Left ventricle myocardium superior (tissue), 1 donor: Measurements from ENCODE around the gene SNX5. TPM values are rescaled to one million over a fixed set of nuclear protein-coding genes. Genes with fewer than 3 reads are reported as not detected.
"Not testable (repeated sequence)": the region's sequence is repeated elsewhere in the genome, so short reads cannot be mapped to it uniquely, and the experiment has no call there.

ENCODE experiments used
- ATAC-seq: fragments of 200-7000 bp; cut with Tn5 transposase; one replicate; pipeline ENCODE4 v1.9.1; 2020; ENCODE audit warnings: mild to moderate bottlenecking, moderate library complexity
- DNase-seq: peaks from one replicate; pipeline ENCODE4 v3.0.0-alpha.2; 2020
- intact Hi-C: fragments of 100-400 bp; cut with micrococcal nuclease; formaldehyde crosslinking; loops from one replicate; pipeline ENCODE4 v1.11.0; 2022
- total RNA-seq: library from RNA; stranded (reverse); fragmentation: NEBNext Ultra II Directional; extraction: Animal tissue kit (Norgen Biotek cat#: 25700); gene quantifications from one replicate; pipeline ENCODE4 v1.2.1, GENCODE V29; 2021
- donor health status: DM: no; HTN: yes; CAD: no; lungs with severe emphysema.

SNX5 gene
- total RNA-seq, 1 donor from 2014 or later: 40.4 TPM

DNA sequence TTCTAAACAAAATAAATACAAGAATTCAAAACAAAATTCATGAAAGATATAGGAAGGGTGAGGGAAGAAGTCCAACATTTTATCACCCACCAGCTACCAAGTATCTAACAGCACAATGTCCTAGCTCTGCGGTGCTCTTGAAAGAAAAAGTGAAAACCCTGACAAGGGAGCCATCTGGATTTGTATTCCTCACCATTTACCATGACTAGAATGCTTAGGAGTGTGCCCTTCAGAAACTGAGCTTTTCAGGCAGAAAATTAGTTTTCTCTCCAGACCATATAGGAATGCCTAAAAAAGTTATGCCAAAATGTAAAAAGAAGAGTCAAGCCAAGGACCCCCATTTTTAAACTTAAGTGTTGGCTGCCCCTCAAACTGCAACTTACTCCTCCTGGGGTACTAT, 4.5 kb downstream of the SNX5 start:
- intact Hi-C loops: no loop called here
- DNase-seq: no peak
- no peak for ATAC-seq

DNA sequence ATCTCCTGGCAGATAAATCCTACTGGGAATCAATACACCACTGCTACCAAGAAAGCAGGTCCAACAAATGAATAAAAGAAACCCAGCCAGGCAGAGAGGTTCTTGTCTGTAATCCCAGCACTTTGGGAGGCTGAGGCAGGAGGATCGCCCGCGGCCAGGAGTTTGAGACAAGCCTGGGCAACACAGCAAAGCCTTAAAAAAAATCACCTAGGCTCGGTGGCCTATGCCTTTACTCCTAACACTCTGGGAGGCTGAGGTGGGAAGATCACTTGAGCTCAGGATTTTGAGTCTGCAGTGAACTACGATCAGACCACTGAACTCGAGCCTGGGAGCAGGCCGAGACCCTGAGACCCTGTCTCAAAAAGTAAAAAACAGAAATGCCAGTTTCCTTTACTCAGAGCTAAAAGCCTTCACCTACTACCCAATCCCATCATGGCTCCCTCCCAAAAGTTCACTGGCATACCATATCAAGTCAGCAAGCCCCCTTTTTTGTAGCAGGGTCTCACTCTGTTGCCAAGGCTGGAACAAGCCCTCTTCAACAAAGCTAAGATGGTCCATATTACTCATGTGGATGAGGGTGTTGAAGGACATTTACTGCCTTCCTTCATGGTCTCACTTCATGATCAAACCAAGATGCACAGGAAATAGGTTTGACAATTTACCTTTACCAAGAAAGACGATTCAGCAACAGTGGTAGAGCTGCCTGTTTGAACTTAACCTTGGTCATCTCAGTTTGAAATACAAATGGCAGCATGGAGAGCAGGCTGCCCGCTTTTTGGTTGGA, 5.3 kb downstream of the SNX5 start:
- intact Hi-C loops: no loop called here
- DNase-seq (no peak), ATAC-seq (no peak)

DNA sequence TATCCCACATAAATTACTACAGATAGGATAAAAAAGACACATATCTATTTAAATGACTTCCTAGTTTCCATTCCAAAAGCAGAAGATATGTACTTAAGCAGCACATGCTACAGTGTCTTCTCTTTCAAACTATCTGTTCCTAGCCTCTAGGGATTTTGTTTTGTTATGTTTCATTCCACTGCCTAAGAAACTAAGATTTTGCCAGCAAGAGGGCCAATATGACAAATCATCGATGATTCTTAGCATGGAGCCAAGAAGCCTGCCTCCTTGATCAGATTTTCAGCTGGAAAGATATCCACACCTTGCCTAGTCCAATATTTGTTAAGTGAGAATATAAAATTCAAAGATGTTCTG, 7.0 kb downstream of the SNX5 start:
- no peak for DNase-seq
- intact Hi-C loops: no loop called here
- ATAC-seq: no peak

DNA sequence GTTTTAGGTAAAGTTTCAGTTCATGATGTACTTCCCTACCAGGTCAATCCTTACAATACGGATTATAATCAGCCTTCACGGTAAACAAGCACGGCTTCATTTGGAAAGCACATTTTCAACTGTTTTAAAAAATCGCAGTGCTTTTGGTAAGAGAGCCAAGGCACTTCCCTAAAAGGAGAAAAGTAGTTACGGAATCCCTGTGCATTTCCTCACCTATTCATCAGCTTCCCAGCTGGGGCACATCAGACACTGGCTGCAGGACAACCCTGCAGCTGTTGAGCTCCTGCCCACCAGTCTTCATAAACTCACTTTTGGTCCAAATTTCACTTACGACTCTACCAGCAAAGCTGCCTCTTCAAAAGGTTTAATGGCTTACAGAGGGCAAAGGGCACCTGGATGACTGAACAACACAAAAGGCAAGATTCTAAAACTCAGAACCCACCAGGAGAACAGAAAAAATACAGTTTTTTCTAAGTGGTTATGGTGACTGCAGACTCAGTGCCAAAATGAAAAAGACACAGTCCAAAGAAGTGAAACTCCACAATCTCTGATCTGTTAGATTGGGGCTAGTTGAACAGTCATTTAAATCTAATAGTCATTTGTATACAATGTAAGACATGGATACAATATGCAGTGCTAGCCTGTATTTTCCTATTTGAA, 7.5 kb downstream of the SNX5 start:
- DNase-seq (peak; percentile 78), ATAC-seq (peak; percentile 74)
- intact Hi-C loops: no loop called here

DNA sequence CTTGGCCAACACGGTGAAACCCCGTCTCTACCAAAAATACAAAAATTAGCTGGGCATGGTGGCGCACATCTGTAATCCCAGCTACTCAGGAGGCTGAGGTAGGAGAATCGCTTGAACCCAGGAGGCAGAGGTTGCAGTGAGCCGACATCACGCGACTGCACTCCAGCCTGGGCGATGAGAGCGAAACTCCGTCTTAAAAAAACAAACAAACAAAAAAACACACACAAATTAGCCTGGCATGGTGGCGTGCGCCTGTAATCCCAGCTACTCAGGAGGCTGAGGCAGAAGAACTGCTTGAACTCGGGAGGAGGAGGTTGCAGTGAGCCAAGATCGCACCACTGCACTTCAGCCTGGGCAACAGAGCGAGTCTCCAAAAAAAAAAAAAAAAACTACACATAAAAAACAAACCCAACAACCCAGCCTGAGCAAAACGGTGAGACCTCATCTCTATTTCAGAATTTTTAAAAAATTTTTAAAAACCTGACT, 8.2 kb downstream of the SNX5 start:
- DNase-seq, intact Hi-C loops, ATAC-seq: not testable (repeated sequence)

DNA sequence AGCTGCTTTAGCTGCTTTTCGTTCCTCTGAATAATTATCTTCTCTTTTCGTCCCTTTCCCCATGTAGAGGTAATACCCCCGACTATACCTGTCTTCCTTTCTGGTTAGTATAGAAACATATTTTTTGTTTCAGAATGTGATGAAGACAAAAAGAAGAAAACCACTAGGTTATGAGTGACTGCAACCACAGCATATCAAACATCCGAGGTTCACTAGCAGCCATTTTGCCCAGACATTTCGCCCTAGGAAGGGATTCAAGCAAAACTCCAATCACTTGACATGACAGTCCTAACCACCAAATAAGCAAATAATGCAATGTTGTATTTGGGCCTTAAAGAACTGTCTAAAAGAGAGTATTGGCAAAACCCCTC, 9.4 kb downstream of the SNX5 start:
- ATAC-seq (no peak), DNase-seq (no peak)
- intact Hi-C loops: no loop called here

DNA sequence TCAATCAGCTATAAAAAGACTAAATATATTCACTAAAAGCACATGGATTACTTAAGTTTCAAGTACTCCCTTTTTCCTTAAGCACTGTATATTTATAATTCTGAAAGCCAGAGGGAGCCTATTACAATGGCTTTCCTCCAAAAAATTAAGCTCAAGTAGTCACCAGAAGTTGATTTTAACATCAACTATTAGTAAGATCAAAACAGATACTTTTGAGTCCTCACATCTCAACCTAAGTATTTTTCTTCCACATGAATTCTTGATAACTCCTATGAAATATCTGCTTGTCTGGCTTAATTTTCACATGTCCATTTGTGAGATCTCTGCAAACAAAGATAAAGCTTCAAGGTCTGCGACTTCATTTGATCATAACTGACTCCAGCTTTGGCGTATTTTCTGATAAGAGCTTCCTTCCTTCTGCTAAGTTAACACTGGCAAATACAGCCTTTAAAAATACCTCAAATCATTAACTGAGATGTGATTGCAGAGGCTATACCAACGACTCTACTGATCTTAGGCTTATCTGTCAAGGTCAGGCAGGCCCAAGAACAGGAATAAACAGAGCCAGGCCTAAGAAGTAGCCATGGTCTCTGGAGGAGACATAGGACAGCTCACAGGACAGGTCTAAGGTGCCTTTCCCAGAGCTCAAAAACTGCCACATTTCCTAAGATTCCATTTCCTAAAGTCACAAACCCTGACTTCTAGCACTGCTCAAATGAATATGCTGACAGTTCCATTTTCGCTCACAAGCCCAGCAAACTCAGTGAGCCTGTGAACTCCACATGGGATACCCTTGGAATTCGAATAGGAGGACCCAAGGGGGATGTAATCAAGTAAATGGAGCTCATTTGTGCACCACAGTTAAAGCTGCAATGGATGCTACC, 10.0 kb downstream of the SNX5 start:
- DNase-seq: no peak
- no peak for ATAC-seq
- intact Hi-C loops: no loop called here

DNA sequence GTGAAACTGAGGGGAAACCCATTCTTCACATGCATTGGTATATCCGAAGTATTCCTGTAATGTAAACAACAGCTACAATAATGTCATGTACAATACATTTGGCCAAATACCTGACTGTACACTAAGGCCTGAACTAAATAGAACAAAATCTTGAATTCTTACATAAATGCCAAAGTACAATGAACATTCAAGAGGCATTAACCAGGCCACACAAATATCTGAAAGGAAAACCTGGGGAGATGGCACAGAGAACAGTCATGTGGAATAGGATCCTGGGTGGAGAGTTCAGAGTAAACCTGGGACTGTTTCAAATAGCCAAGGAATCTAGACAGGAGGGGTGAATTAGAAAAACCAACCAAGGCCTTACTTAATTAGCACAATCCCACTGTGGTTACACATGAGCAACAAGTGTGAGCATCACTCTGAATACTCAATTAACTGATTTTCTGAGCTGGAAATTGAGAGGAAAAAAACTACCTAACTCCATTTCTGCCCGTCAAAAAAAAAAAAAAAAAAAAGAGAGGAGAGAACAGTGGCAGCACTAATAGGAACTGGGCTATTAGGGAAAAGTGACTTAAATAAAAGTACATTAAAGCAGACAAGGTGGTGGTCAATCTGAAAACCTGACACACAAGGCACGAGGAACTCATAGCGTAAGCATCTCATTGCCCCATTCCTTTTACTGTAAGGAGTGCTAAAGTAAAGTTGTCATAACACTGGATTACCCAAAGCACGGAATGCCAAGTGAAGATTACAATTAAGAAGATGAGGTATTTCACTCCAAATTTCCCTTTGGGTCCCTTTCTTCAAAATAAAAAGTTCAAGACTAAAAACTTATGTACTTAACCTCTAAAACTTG, 10.9 kb downstream of the SNX5 start:
- DNase-seq (no peak), ATAC-seq (no peak)
- intact Hi-C loops: no loop called here

DNA sequence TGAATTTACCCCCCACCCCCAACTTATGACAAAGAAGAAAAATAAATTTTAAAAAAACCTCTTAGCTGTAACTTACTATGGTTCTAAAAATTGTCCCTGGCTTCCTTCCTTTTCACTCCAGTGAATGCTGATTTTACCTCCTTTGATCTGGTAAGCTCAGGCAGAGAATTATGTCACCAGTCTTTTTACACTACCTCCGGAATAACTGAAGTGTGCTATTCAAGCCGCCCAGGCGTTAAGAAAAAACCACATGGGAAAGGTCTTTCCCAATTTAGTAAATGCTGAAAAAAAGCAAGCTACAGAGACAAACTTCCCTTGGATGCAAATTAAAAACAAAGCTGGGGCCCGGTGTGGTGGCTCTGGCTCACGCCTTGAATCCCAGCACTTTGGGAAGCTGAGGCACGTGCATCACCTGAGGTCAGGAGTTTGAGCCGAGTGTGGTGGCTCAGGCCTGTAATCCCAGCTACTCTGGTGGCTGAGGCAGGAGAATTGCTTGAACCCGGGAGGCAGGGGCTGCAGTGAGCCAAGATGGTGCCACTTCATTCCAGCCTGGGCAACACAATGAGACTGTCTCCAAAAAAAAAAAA, 12.4 kb downstream of the SNX5 start:
- DNase-seq (no peak), ATAC-seq (no peak)
- intact Hi-C loops: no loop called here

DNA sequence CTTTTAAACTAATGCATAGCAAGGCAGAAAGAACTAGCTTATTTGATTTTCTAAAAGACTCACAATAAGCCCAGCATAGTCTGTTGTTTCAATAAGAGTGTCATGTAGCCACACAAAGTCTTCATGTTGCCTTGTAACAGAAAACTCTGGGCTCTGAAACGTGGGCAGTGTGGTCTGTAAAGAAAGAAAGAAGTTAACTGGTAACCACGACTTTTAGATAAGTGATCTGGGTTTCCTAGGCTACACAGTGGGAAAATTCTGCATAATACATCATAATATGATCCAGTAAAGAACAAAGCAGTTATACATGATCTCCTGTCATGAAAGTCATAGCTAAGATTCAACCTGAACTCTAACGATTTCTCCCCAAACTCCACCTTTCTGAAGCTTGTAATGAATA, 13.3 kb downstream of the SNX5 start:
- ATAC-seq: no peak
- intact Hi-C loops: no loop called here

DNA sequence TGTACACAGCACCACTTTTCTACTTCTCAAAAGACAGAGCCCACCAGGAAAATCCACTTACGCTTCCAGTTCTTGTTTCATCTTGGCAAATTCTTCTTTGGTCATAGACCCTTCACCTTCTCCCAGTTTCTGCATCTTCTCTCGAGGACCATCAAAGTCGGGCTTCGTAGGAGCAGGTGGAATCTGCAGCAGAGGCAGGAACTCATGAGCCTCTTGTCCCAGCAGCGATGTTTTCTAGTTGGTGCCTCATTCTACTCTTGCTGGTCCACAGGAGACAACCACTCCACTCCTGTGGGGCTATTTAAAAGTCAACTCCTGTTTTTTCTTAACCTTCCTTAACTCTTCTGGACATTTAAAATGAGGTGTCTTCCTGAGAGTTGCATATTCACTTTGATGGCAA, 14.7 kb downstream of the SNX5 start:
- DNase-seq: no peak
- no peak for ATAC-seq
- intact Hi-C loops: no loop called here

More for the DNA sequence above, 13.3 kb downstream of the SNX5 start:
- no peak for DNase-seq

DNA sequence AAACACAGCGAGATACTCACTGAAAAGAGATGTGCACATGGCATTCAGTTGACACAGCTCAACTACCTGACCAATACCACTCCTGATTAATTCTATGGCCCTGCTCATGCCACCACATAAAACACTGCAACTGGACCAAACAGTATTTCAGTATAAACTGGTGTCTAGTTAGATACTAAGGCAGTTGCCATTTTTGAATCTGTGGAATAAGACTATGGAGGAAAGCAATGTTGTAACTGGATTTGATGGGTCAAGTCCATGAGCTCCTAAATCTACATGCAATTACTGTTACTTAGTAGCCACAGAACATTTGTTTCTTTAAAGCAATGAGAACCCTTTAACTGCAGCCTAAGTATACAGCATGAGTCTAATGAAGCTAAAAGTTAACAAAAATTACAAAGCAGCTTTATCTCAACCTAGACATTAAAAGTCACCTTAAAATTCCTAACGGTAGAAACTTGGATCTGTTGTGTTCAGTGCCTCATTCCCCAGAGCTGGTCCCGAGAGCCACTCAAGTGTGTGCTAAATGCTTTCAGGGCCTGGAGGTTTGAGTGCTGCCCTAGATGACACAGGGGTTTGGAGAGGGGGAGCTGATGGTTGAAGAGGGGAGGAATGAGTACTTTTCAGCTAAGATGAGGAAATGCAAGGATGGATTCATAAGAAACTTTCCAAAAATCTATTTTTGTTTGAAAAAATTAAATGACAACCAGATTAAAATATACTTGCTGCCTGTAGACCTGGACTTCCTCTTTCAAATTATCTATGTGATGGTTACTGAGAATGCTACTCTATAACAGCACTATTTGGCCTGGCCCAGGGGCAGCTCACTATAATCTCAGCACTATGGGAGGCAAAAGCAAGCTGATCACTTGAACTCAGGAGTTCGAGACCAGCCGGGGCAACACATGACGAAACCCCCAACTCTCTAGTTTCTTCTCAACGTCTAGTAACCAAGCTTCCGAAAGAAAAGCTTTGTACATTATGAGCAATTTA, 15.6 kb downstream of the SNX5 start:
- ATAC-seq (no peak), DNase-seq (no peak)
- intact Hi-C loops: no loop called here

DNA sequence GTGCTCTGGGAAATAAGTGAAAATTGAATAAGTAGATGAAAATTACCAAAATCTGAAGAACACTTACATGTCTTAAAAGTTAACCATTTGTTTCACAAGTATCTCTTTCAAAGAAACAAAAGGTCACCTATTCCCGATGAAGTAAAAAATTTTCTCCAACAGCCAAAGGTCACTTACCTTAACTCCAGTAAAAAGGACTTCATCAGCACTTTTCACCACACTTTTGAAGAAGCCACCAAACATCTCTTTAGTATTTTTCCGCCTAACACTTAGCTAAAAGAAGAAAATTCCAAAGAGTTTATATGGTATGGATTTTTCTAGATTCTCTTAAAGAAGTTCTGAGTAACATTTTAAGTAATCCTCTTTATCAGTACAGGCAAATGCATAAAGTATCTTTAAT, 17.3 kb downstream of the SNX5 start:
- ATAC-seq (no peak), DNase-seq (no peak)
- intact Hi-C loops: no loop called here

DNA sequence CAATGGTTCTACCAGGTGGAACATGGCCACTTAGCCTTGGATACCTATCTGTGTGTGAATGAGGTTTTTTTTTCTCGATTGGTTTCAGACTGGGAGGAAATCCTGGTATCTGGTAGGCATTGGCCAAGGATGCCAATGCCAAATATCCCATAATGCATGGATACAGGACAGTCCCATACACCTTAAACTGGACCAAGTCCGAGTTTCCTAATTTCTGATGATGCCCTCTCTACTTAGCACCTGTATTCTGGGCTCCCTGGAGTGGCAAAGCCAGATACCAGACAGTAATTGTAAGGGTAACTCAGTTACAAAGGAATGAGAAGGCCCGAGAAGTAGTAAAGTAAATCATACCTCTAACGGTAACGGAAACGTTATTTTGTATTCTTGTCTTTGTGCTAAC, 17.9 kb downstream of the SNX5 start:
- intact Hi-C loops: no loop called here
- ATAC-seq: no peak
- no peak for DNase-seq

DNA sequence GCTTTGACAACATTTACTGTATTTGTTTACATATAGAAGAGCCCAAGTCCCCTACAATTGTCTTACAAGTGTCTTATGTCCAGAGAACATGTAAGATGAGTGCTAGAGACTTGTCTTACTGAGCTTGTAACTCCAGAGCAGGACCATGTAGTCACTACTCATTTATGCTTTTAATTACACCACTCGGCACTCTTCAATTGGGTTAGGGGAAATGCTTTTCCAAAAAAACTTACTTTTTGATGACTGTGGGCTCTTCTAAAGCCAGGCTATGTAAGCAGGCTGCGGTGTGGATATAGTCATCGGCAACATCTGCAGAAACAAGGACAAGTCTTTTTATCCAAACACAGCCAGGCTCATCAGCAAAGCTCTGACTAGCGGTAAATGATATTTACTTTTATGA, 18.7 kb downstream of the SNX5 start:
- ATAC-seq: no peak
- no peak for DNase-seq
- intact Hi-C loops: no loop called here

DNA sequence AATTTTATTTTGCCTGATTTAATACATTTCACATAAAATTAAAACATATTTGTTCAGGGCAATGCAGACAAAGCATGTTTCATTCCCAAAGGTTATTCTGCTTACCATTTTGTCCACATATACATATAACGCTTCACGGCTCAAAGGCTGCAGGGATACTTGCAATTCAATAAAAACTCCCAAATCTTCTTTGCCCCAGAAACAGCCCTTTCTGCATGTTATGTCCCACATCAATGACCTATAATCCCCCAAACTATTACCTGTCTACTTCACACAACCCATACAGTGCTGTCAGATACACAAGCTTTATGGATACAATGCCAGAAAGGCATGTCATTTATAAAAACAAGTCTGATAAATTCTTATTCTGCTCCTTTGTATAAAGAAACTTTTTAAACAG, 20.2 kb downstream of the SNX5 start:
- intact Hi-C loops: no loop called here
- DNase-seq: no peak
- ATAC-seq: no peak

DNA sequence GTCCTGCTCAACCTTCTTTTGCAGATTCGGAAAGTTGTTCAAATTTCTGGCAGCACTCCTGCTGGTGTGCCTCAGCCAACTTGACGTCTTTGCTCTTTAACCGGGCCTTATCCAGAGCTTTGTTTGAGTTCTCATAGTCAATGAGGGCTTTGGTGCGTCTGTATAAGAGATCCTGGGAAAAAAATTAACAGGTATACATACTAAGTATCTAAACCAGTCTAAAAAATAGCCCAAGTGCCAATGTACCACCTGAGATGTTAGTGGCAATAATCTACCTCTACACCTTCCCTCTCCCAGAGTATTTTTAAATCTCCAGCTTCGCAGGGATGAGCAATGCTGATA, 21.1 kb downstream of the SNX5 start:
- ATAC-seq (no peak), DNase-seq (no peak)
- intact Hi-C loops: no loop called here
